HCT116 (cell line): Measurements from ENCODE around the gene MID1.

Experiments
- EGR1 ChIP-seq: IDR thresholded peaks from 2 replicates; pipeline ENCODE4 v1.6.1; 2012; ENCODE audit warnings: low read depth
- EZH2 ChIP-seq: fragments of 200-600 bp; sonication (generic); IDR thresholded peaks from 2 replicates; pipeline ENCODE4 v1.6.1; 2017; ENCODE audit warnings: antibody characterized with exemption, mixed run types
- POLR2AphosphoS5 ChIP-seq: IDR thresholded peaks from 2 replicates; pipeline ENCODE4 v1.6.1; 2011; ENCODE audit warnings: mild to moderate bottlenecking, low read depth, low read length, moderate library complexity
- SP1 ChIP-seq: IDR thresholded peaks from 2 replicates; pipeline ENCODE4 v1.6.1; 2012; ENCODE audit warnings: low read depth
- TF ChIP-seq, protein P1 (sequence below), 3 experiments: fragments of 200-600 bp in 1 of 3; sonication (generic) in 1 of 3; IDR thresholded peaks in 2 of 3; conservative IDR thresholded peaks in 1 of 3; 2 replicates each; pipeline ENCODE4 v1.5.1; 2012 to 2017; ENCODE audit warnings: low read depth in 2 of 3, low read length in 2 of 3, antibody characterized with exemption in 1 of 3, borderline replicate concordance in 1 of 3, control low read depth in 1 of 3, mild to moderate bottlenecking in 1 of 3, mixed read lengths in 1 of 3, mixed run types in 1 of 3, moderate library complexity in 1 of 3; ENCODE audit not compliant: insufficient read depth in 1 of 3

DNA sequence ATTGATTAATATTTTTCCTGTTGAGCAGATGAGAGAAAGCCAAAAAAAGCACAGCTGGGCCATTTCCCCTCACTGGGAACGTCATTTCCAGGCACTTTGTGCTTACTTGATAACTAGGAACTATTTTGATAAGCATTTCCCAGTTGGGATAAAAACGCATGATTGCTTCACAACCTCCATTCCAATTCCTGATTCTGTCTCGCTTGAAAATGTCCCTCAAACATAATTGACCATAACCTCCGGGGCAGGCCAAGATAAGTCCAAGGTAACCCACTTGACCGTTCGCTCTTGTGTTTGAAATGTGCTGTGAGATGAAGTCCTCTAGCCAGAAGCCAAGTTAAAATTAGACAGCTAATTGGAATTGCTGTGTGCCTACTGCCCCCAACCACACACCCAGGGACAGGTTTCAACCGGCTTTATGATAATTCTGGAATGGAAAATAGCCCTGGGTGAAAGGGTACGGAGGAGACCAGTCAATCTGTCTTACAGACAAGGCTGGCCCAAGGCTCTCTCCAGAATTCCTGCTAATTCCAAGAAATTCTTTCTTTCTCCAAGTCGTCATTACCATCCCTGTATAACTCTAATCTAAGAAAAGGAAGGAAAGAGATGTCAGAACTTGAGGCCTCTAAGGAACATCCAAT is 137.1 kb downstream of the MID1 start:
- TF ChIP-seq SP1 (no peak), EZH2 (no peak), EGR1 (no peak), POLR2AphosphoS5 (no peak)
- TF ChIP-seq, protein P1, sequence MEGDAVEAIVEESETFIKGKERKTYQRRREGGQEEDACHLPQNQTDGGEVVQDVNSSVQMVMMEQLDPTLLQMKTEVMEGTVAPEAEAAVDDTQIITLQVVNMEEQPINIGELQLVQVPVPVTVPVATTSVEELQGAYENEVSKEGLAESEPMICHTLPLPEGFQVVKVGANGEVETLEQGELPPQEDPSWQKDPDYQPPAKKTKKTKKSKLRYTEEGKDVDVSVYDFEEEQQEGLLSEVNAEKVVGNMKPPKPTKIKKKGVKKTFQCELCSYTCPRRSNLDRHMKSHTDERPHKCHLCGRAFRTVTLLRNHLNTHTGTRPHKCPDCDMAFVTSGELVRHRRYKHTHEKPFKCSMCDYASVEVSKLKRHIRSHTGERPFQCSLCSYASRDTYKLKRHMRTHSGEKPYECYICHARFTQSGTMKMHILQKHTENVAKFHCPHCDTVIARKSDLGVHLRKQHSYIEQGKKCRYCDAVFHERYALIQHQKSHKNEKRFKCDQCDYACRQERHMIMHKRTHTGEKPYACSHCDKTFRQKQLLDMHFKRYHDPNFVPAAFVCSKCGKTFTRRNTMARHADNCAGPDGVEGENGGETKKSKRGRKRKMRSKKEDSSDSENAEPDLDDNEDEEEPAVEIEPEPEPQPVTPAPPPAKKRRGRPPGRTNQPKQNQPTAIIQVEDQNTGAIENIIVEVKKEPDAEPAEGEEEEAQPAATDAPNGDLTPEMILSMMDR (IDR thresholded peaks at IDR 0.05 in 2 of 3, conservative IDR thresholded peaks at IDR 0.05 in 1 of 3; ENCODE audit: borderline replicate concordance in 1 of 3, insufficient read depth in 1 of 3, low read depth in 2 of 3, low read length in 2 of 3): no peak
